ENCODE results near the gene E2F6. TPM values are rescaled to one million over a fixed set of nuclear protein-coding genes. Genes with fewer than 3 reads are reported as not detected.
A peak's percentile ranks its signal among the peaks of the same experiment; 100 is the strongest.

Gene E2F6
- total and polyA plus RNA-seq, 2 of the 13 experiments (the other 11 are each of a cell fraction or from before 2014, with no cell fraction given), result 27.3 to 36.0 TPM

DNA sequence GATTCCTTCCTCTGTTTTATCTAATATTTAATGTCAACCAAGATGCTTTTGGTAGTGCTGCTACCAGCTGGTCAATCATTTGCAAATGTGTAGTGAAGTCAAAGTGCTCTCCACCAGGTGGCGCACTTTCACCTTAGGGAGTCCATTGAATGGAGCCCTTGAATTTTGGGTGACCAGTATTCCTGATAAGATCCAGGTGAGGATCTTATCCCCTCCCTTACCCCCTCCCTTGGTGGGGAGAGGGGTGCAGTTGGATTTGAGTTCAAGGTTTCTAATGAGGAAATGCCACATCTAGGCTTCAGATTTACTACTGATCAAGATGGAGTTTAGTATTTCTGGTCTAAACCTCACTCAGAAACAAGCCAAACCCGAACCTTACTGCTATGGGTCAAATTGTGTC is 12.0 kb upstream of the E2F6 start (continued):
- TF ChIP-seq ZFP90 (CRISPR knock-in tag; IDR thresholded peaks at IDR 0.05; ENCODE audit: borderline replicate concordance) (no peak), ZNF274 (CRISPR knock-in tag; IDR thresholded peaks at IDR 0.05) (no peak), SRSF4 (IDR thresholded peaks at IDR 0.05; ENCODE audit: low read depth, low read length, poor library complexity, severe bottlenecking) (no peak), CBX1 (IDR thresholded peaks at IDR 0.05; ENCODE audit: low read depth) (no peak), ELF4 (CRISPR knock-in tag; IDR thresholded peaks at IDR 0.05; ENCODE audit: borderline replicate concordance) (no peak), ZBTB38 (CRISPR knock-in tag; IDR thresholded peaks at IDR 0.05) (no peak), YEATS4 (CRISPR knock-in tag; IDR thresholded peaks at IDR 0.05; ENCODE audit: borderline replicate concordance) (no peak), HNF4G (IDR thresholded peaks at IDR 0.05; ENCODE audit: borderline replicate concordance, low read depth, low read length) (no peak), HNF4G (CRISPR knock-in tag; IDR thresholded peaks at IDR 0.05; ENCODE audit: borderline replicate concordance, low read depth) (no peak), ZNF703 (CRISPR knock-in tag; IDR thresholded peaks at IDR 0.05; ENCODE audit: borderline replicate concordance) (no peak), GTF2F1 (IDR thresholded peaks at IDR 0.05; ENCODE audit: low read length) (no peak), GPN1 (CRISPR knock-in tag; IDR thresholded peaks at IDR 0.05; ENCODE audit: borderline replicate concordance) (no peak), KDM1A (CRISPR knock-in tag; IDR thresholded peaks at IDR 0.05) (no peak), TSC22D2 (CRISPR knock-in tag; IDR thresholded peaks at IDR 0.05; ENCODE audit: borderline replicate concordance) (no peak), MEIS2 (CRISPR knock-in tag; IDR thresholded peaks at IDR 0.05) (no peak), RORA (CRISPR knock-in tag; IDR thresholded peaks at IDR 0.05) (no peak), SIN3A (IDR thresholded peaks at IDR 0.05; ENCODE audit: borderline replicate concordance, low read depth, low read length) (no peak), ZFYVE20 (CRISPR knock-in tag; IDR thresholded peaks at IDR 0.05; ENCODE audit: borderline replicate concordance, low read depth) (no peak), ZNF124 (CRISPR knock-in tag; IDR thresholded peaks at IDR 0.05) (peak; percentile 45; the same call in 1 of the 2 replicates), BORCS8-MEF2B (CRISPR knock-in tag; IDR thresholded peaks at IDR 0.05) (no peak), SALL2 (CRISPR knock-in tag; IDR thresholded peaks at IDR 0.05) (no peak), TCF12 (IDR thresholded peaks at IDR 0.05) (no peak), TCF12 (CRISPR knock-in tag; IDR thresholded peaks at IDR 0.05) (no peak), BHLHE40 (IDR thresholded peaks at IDR 0.05; ENCODE audit: low read length) (no peak)
- TF ChIP-seq, protein P1, sequence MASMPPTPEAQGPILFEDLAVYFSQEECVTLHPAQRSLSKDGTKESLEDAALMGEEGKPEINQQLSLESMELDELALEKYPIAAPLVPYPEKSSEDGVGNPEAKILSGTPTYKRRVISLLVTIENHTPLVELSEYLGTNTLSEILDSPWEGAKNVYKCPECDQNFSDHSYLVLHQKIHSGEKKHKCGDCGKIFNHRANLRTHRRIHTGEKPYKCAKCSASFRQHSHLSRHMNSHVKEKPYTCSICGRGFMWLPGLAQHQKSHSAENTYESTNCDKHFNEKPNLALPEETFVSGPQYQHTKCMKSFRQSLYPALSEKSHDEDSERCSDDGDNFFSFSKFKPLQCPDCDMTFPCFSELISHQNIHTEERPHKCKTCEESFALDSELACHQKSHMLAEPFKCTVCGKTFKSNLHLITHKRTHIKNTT (CRISPR knock-in tag; IDR thresholded peaks at IDR 0.05), result no peak
- TF ChIP-seq, protein P2, sequence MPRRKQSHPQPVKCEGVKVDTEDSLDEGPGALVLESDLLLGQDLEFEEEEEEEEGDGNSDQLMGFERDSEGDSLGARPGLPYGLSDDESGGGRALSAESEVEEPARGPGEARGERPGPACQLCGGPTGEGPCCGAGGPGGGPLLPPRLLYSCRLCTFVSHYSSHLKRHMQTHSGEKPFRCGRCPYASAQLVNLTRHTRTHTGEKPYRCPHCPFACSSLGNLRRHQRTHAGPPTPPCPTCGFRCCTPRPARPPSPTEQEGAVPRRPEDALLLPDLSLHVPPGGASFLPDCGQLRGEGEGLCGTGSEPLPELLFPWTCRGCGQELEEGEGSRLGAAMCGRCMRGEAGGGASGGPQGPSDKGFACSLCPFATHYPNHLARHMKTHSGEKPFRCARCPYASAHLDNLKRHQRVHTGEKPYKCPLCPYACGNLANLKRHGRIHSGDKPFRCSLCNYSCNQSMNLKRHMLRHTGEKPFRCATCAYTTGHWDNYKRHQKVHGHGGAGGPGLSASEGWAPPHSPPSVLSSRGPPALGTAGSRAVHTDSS (CRISPR knock-in tag; conservative IDR thresholded peaks at IDR 0.05), result no peak
- TF ChIP-seq, protein P3, sequence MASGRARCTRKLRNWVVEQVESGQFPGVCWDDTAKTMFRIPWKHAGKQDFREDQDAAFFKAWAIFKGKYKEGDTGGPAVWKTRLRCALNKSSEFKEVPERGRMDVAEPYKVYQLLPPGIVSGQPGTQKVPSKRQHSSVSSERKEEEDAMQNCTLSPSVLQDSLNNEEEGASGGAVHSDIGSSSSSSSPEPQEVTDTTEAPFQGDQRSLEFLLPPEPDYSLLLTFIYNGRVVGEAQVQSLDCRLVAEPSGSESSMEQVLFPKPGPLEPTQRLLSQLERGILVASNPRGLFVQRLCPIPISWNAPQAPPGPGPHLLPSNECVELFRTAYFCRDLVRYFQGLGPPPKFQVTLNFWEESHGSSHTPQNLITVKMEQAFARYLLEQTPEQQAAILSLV (CRISPR knock-in tag; IDR thresholded peaks at IDR 0.05; ENCODE audit: borderline replicate concordance), result no peak
- TF ChIP-seq, protein P4, sequence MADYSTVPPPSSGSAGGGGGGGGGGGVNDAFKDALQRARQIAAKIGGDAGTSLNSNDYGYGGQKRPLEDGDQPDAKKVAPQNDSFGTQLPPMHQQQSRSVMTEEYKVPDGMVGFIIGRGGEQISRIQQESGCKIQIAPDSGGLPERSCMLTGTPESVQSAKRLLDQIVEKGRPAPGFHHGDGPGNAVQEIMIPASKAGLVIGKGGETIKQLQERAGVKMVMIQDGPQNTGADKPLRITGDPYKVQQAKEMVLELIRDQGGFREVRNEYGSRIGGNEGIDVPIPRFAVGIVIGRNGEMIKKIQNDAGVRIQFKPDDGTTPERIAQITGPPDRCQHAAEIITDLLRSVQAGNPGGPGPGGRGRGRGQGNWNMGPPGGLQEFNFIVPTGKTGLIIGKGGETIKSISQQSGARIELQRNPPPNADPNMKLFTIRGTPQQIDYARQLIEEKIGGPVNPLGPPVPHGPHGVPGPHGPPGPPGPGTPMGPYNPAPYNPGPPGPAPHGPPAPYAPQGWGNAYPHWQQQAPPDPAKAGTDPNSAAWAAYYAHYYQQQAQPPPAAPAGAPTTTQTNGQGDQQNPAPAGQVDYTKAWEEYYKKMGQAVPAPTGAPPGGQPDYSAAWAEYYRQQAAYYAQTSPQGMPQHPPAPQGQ (CRISPR knock-in tag; IDR thresholded peaks at IDR 0.05; ENCODE audit: borderline replicate concordance), result no peak

All from HepG2 (cell line).